Measurements from ENCODE around the gene NFKBIA.

- TF ChIP-seq POLR2AphosphoS5 (IDR thresholded peaks at IDR 0.05; ENCODE audit: borderline replicate concordance, low read depth, low read length) (no peak), EZH2 (IDR thresholded peaks at IDR 0.05) (no peak)
These were observed 30.6 kb upstream of the NFKBIA start for GRCh38 chr14:35435177-35435576.
